ENCODE data around the gene KIAA0930.
A peak's percentile ranks its signal among the peaks of the same experiment; 100 is the strongest.

Gene KIAA0930

GRCh38 chr22:45235851-45236342 is 4.8 kb downstream of the KIAA0930 start:
- DNase-seq: no peak

GRCh38 chr22:45235101-45235777 is 5.5 kb downstream of the KIAA0930 start:
- peak; percentile 57 for DNase-seq

GRCh38 chr22:45233827-45234226 is 6.9 kb downstream of the KIAA0930 start:
- DNase-seq: no peak

GRCh38 chr22:45233386-45233785 is 7.3 kb downstream of the KIAA0930 start:
- DNase-seq: no peak

- DNase-seq: no peak
Observed at GRCh38 chr22:45231293-45231692, 9.4 kb downstream of the KIAA0930 start.

- no peak for DNase-seq
Observed at GRCh38 chr22:45230026-45230721, 10.5 kb downstream of the KIAA0930 start.

GRCh38 chr22:45229181-45229580 is 11.5 kb downstream of the KIAA0930 start:
- DNase-seq: no peak

- no peak for DNase-seq
Observed at GRCh38 chr22:45228401-45228754, 12.3 kb downstream of the KIAA0930 start.

GRCh38 chr22:45227645-45228400 is 12.9 kb downstream of the KIAA0930 start:
- no peak for DNase-seq

- no peak for DNase-seq
Observed at GRCh38 chr22:45226503-45227186, 14.0 kb downstream of the KIAA0930 start.

GRCh38 chr22:45225732-45226502 is 14.8 kb downstream of the KIAA0930 start:
- DNase-seq: no peak

- no peak for DNase-seq
Observed at GRCh38 chr22:45224988-45225731, 15.5 kb downstream of the KIAA0930 start.

GRCh38 chr22:45224331-45224730 is 16.4 kb downstream of the KIAA0930 start:
- no peak for DNase-seq

- DNase-seq: no peak
Observed at GRCh38 chr22:45223304-45224117, 17.2 kb downstream of the KIAA0930 start.

GRCh38 chr22:45221201-45221600 is 19.5 kb downstream of the KIAA0930 start:
- DNase-seq: no peak

- DNase-seq: no peak
Observed at GRCh38 chr22:45218976-45219375, 21.7 kb downstream of the KIAA0930 start.

- no peak for DNase-seq
Observed at GRCh38 chr22:45217806-45218205, 22.9 kb downstream of the KIAA0930 start.

- DNase-seq: no peak
Observed at GRCh38 chr22:45217345-45217744, 23.3 kb downstream of the KIAA0930 start.

- DNase-seq: no peak
Observed at GRCh38 chr22:45216133-45217003, 24.3 kb downstream of the KIAA0930 start.

Data from NCI-H187 treated with DMSO at 0.1 percent for 48 hours (cell line).